MCF 10A (cell line): ENCODE data around the gene NUP98. TPM values are rescaled to one million over a fixed set of nuclear protein-coding genes. Genes with fewer than 3 reads are reported as not detected.
"Not testable (repeated sequence)": the region's sequence is repeated elsewhere in the genome, so short reads cannot be mapped to it uniquely, and the experiment has no call there.

Source experiments
- BruUV-seq: library from RNA; stranded (reverse); fragments of 400-500 nt; replicated peaks from 2 replicates; lab custom pipeline; 2021; lab: Mats Ljungman, UMichigan
- CTCF ChIA-PET: fragments of 300-600 bp; sonication (Branson Sonifier 250); formaldehyde crosslinking; extraction: SDS; loops from one replicate; lab custom pipeline; 2021; ENCODE audit warnings: antibody characterized with exemption, inconsistent platforms; lab: Yijun Ruan, JAX
- POLR2A ChIA-PET: fragments of 300-600, 350-650 bp; sonication (Branson Sonifier 250); formaldehyde crosslinking; extraction: SDS; loops from one replicate; lab custom pipeline; 2020; ENCODE audit warnings: antibody characterized with exemption, inconsistent platforms; lab: Yijun Ruan, JAX
- DNase-seq: peaks from one replicate; pipeline ENCODE4 v3.0.0-alpha.2; 2018; ENCODE audit not compliant: unreplicated experiment
- H3K27ac Mint-ChIP-seq: one replicate; pipeline ENCODE4 v1.8.0; 2022; ENCODE audit warnings: mild to moderate bottlenecking, low read depth, mixed read lengths; ENCODE audit not compliant: unreplicated experiment
- H3K27me3 Mint-ChIP-seq: one replicate; pipeline ENCODE4 v1.8.0; 2022; ENCODE audit warnings: mixed read lengths; ENCODE audit not compliant: insufficient read depth, unreplicated experiment
- H3K36me3 Mint-ChIP-seq: one replicate; pipeline ENCODE4 v1.8.0; 2022; ENCODE audit warnings: mild to moderate bottlenecking, moderate library complexity, mixed read lengths; ENCODE audit not compliant: insufficient read depth, unreplicated experiment
- H3K4me1 Mint-ChIP-seq: one replicate; pipeline ENCODE4 v1.8.0; 2022; ENCODE audit warnings: mixed read lengths; ENCODE audit not compliant: insufficient read depth, unreplicated experiment
- H3K4me3 Mint-ChIP-seq: one replicate; pipeline ENCODE4 v1.8.0; 2022; ENCODE audit warnings: mild to moderate bottlenecking, moderate library complexity, mixed read lengths; ENCODE audit not compliant: unreplicated experiment
- H3K9me3 Mint-ChIP-seq: one replicate; pipeline ENCODE4 v1.8.0; 2022; ENCODE audit warnings: mixed read lengths; ENCODE audit not compliant: unreplicated experiment
- CTCF ChIP-seq: fragments of 200-600 bp; IDR thresholded peaks from one replicate; pipeline ENCODE4 v1.8.0; 2022; ENCODE audit warnings: antibody characterized with exemption, mild to moderate bottlenecking; ENCODE audit not compliant: unreplicated experiment
- intact Hi-C: fragments of 100-400 bp; cut with micrococcal nuclease; formaldehyde crosslinking; loops from 2 replicates; pipeline ENCODE4 v1.14.1; 2022
- total RNA-seq: library from RNA; stranded (reverse); gene quantifications from 2 replicates; pipeline ENCODE4 v1.2.3, GENCODE V29; 2022

Gene NUP98
- total RNA-seq, 1 experiment from 2014 or later = 83.7 TPM

GRCh38 chr11:3820971-3821370, 23.6 kb upstream of the NUP98 start:
- TF ChIP-seq CTCF = no peak
- no peak for DNase-seq
- H3K36me3 Mint-ChIP-seq = peaks cover 6% of the 10 kb centered on the region
- intact Hi-C loops = no loop called here
- H3K9me3 Mint-ChIP-seq = no peaks in the 10 kb centered on the region
- POLR2A ChIA-PET = no interaction called here
- CTCF ChIA-PET = interaction anchor here (0.6 to 3.7 kb wide), 4 partner anchors 12 to 252 kb away, joined by 5 to 42 read pairs (median 16); partner anchors contain the start of genes PGAP2 and RHOG
- no TSS peak for BruUV-seq
- no peaks in the 10 kb centered on the region for H3K27me3 Mint-ChIP-seq
- no peak overlapping the region for H3K4me3 Mint-ChIP-seq
- peaks cover 15% of the 10 kb centered on the region for H3K4me1 Mint-ChIP-seq
- no peak overlapping the region for H3K27ac Mint-ChIP-seq

GRCh38 chr11:3817181-3817800, 19.9 kb upstream of the NUP98 start:
- Mint-ChIP-seq H3K9me3 (no peaks in the 10 kb centered on the region), H3K4me1 (no peaks in the 10 kb centered on the region), H3K4me3 (no peak overlapping the region), H3K27me3 (no peaks in the 10 kb centered on the region), H3K36me3 (no peaks in the 10 kb centered on the region), H3K27ac (no peak overlapping the region)
- intact Hi-C loops = no loop called here
- DNase-seq = no peak
- ChIA-PET CTCF (interaction anchor here (0.6 to 0.8 kb wide), 2 partner anchors 226 to 255 kb away, joined by 3 read pairs; no protein-coding TSS in a partner anchor), POLR2A (no interaction called here)
- no TSS peak for BruUV-seq
- no peak for TF ChIP-seq CTCF

- DNase-seq = no peak
- Mint-ChIP-seq H3K27ac (no peak overlapping the region), H3K4me3 (no peak overlapping the region), H3K4me1 (no peaks in the 10 kb centered on the region), H3K27me3 (no peaks in the 10 kb centered on the region), H3K9me3 (no peaks in the 10 kb centered on the region), H3K36me3 (no peaks in the 10 kb centered on the region)
- TF ChIP-seq CTCF = no peak
- no TSS peak for BruUV-seq
- intact Hi-C loops = no loop called here
- POLR2A ChIA-PET = no interaction called here
- CTCF ChIA-PET = interaction anchor here (0.8 kb wide), 1 partner anchor 256 kb away, joined by 3 read pairs; no protein-coding TSS in a partner anchor
Measured at GRCh38 chr11:3816673-3817072, 19.3 kb upstream of the NUP98 start.

GRCh38 chr11:3815845-3816244, 18.5 kb upstream of the NUP98 start:
- Mint-ChIP-seq H3K4me3 (no peak overlapping the region), H3K4me1 (no peaks in the 10 kb centered on the region), H3K27ac (no peak overlapping the region), H3K27me3 (no peaks in the 10 kb centered on the region), H3K9me3 (no peaks in the 10 kb centered on the region), H3K36me3 (no peaks in the 10 kb centered on the region)
- ChIA-PET CTCF (interaction anchor here (0.7 kb wide), 1 partner anchor 26 kb away, joined by 3 read pairs; no protein-coding TSS in a partner anchor), POLR2A (no interaction called here)
- no peak for TF ChIP-seq CTCF
- no TSS peak for BruUV-seq
- DNase-seq = no peak
- intact Hi-C loops = no loop called here

GRCh38 chr11:3814832-3815231, 17.5 kb upstream of the NUP98 start:
- CTCF ChIA-PET = interaction anchor here (1.3 kb wide), 1 partner anchor 22 kb away, joined by 3 read pairs; no protein-coding TSS in a partner anchor

More at GRCh38 chr11:3814832-3815231, 17.5 kb upstream of the NUP98 start:
- intact Hi-C loops, H3K36me3 Mint-ChIP-seq, H3K9me3 Mint-ChIP-seq, H3K4me3 Mint-ChIP-seq, H3K4me1 Mint-ChIP-seq, BruUV-seq, H3K27me3 Mint-ChIP-seq, H3K27ac Mint-ChIP-seq, DNase-seq: not testable (repeated sequence)
- POLR2A ChIA-PET = interaction anchor here (0.7 kb wide), 1 partner anchor 80 kb away, joined by 3 read pairs; no protein-coding TSS in a partner anchor
